Kidney epithelial cell (primary cell): ENCODE results near the gene NLN. TPM values are rescaled to one million over a fixed set of nuclear protein-coding genes. Genes with fewer than 3 reads are reported as not detected.

Source experiments
- DNase-seq: peaks from one replicate; pipeline ENCODE4 v3.0.0-alpha.2; 2010; ENCODE audit warnings: low read depth
- H3K27me3 ChIP-seq: 2 replicates; pipeline ENCODE4 v1.6.0; 2011; ENCODE audit warnings: low read length; ENCODE audit not compliant: control insufficient read depth, insufficient read depth
- H3K36me3 ChIP-seq: 2 replicates; pipeline ENCODE4 v1.5.1; 2011; ENCODE audit warnings: low read length; ENCODE audit not compliant: control insufficient read depth, insufficient read depth
- H3K4me3 ChIP-seq: 2 replicates; pipeline ENCODE4 v1.5.1; 2011; ENCODE audit warnings: low read depth, mild to moderate bottlenecking, control low read depth, low read length
- CTCF ChIP-seq: IDR thresholded peaks from 2 replicates; pipeline ENCODE4 v1.5.1; 2011; ENCODE audit warnings: mild to moderate bottlenecking, moderate library complexity, low read length, control low read depth, inconsistent platforms; ENCODE audit not compliant: insufficient read depth, poor library complexity, severe bottlenecking
- total RNA-seq: library from RNA; depleted of rRNA; stranded (reverse); fragments of >200 nt; gene quantifications from 2 replicates; pipeline ENCODE4 v1.2.3, GENCODE V29; 2015

Gene NLN
- total RNA-seq, 1 donor from 2014 or later = 31.0 TPM

GRCh38 chr5:65737842-65738241 lies 15.8 kb downstream of the NLN start:
- TF ChIP-seq CTCF = no peak
- no peaks in the 10 kb centered on the region for H3K36me3 ChIP-seq
- no peaks in the 10 kb centered on the region for H3K27me3 ChIP-seq
- DNase-seq = no peak
- H3K4me3 ChIP-seq = no peak overlapping the region

- DNase-seq = no peak
- H3K27me3 ChIP-seq = no peaks in the 10 kb centered on the region
- no peaks in the 10 kb centered on the region for H3K36me3 ChIP-seq
- no peak overlapping the region for H3K4me3 ChIP-seq
- no peak for TF ChIP-seq CTCF
Measured at GRCh38 chr5:65738305-65738704, 16.3 kb downstream of the NLN start.

- Histone ChIP-seq H3K4me3 (no peak overlapping the region), H3K27me3 (no peaks in the 10 kb centered on the region), H3K36me3 (no peaks in the 10 kb centered on the region)
- DNase-seq = no peak
- TF ChIP-seq CTCF = no peak
Measured at GRCh38 chr5:65739162-65739561, 17.2 kb downstream of the NLN start.

GRCh38 chr5:65742565-65743231 lies 20.7 kb downstream of the NLN start:
- no peak for DNase-seq
- H3K4me3 ChIP-seq = no peak overlapping the region
- H3K27me3 ChIP-seq = no peaks in the 10 kb centered on the region
- H3K36me3 ChIP-seq = no peaks in the 10 kb centered on the region
- peak; percentile 63 for TF ChIP-seq CTCF

GRCh38 chr5:65749221-65749844 lies 27.3 kb downstream of the NLN start:
- no peak for DNase-seq
- no peak for TF ChIP-seq CTCF
- no peaks in the 10 kb centered on the region for H3K27me3 ChIP-seq

GRCh38 chr5:65749956-65750355 lies 28.0 kb downstream of the NLN start:
- Histone ChIP-seq H3K4me3 (no peak overlapping the region), H3K27me3 (no peaks in the 10 kb centered on the region), H3K36me3 (no peaks in the 10 kb centered on the region)
- no peak for TF ChIP-seq CTCF
- DNase-seq = no peak

More at GRCh38 chr5:65749221-65749844, 27.3 kb downstream of the NLN start:
- H3K36me3 ChIP-seq = no peaks in the 10 kb centered on the region
- H3K4me3 ChIP-seq = no peak overlapping the region
